Stimulated activated CD8-positive, alpha-beta memory T cell treated with anti-CD3 and anti-CD28 coated beads, Interleukin-2, amount 100 ng/mL, for 1 hour (primary cell): ENCODE data around the gene DVL1.

ENCODE experiments used
- DNase-seq, 2 donors: peaks; one replicate each; pipeline ENCODE4 v3.0.0-alpha.2; 2020; ENCODE audit warnings: low read depth in 2 of 2

Gene DVL1

GRCh38 chr1:1311107-1312104 is 37.8 kb downstream of the DVL1 start:
- no peak for DNase-seq

DNA sequence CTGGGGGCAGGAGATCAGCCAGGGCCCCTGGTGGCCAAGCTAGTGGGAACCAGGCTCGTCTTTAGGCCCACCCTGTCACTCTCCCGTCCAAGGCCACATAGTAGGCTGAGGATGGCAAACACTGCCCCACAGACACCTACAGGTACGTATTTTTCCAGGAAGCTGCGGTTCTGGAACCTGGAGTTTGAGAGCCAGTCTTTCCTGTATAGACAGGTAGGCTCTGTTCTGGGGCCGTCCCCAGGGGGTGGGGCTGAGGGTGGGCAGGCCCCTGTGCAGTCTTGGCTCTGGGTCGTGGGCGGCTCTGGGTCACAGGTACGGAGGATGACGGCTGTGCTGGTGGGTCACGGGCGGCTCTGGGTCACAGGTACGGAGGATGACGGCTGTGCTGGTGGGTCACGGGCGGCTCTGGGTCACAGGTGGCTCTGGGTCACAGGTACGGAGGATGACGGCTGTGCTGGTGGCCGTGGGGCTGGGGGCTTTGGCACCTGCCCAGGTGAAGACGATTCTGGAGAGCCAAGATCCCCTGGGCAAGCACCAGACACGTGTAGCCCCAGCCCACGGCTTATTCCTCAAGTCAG is 38.7 kb downstream of the DVL1 start:
- no peak for DNase-seq

- no peak for DNase-seq
Measured at GRCh38 chr1:1310109-1310385, 39.2 kb downstream of the DVL1 start.

DNA sequence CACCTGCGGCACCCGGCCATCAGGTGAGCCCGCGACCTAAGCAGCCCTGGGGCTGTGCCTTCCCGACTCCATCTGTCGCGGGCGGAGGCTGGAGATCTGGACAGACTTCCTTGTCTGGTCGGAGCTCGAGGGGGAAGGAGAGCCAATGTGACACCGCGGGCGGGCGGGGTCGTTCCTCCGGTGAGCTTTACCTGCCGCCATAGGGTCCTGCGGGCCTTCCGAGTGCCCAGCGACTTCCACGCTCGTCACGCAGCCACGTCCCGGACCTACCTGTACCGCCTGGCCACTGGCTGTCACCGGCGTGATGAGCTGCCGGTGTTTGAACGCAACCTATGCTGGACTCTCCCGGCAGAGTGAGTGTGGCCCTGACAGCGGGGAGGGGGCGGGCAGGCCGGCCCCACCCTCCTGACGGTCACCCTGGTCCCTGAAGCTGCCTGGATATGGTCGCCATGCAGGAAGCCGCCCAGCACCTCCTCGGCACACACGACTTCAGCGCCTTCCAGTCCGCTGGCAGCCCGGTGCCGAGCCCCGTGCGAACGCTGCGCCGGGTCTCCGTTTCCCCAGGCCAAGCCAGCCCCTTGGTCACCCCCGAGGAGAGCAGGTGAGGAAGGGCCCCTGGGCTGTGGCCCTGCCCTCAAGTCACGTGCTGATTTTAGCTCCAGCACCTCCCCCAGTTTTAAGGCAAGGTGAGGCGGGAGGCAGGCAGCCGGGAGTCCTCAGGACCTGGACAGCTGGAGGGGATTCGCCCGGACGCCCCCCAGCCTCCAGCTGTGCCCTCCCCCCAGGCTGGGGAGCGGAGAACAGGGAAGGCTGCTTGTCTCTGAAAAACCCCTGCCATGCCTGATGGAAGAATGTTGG is 39.7 kb downstream of the DVL1 start:
- DNase-seq = no peak

- DNase-seq = no peak
Measured at GRCh38 chr1:1308756-1309250, 40.4 kb downstream of the DVL1 start.

- peak; percentile 68 to 81 for DNase-seq
Measured at GRCh38 chr1:1307923-1308755, 41.1 kb downstream of the DVL1 start, which contains the start of the genes ACAP3 and PUSL1. TSS of gene ACAP3 (minus strand) at chr1:1307930. CDS start at chr1:1307815, 115 bp downstream. TSS of gene PUSL1 (plus strand) at chr1:1308597. CDS start at chr1:1308644, 47 bp downstream.

- no peak for DNase-seq
Measured at GRCh38 chr1:1307261-1307922, 41.8 kb downstream of the DVL1 start.

- DNase-seq = no peak
Measured at GRCh38 chr1:1306661-1307260, 42.5 kb downstream of the DVL1 start.

GRCh38 chr1:1306070-1306660 is 43.1 kb downstream of the DVL1 start:
- no peak for DNase-seq

GRCh38 chr1:1305300-1306069 is 43.7 kb downstream of the DVL1 start:
- DNase-seq = peak; percentile 61 to 62

- no peak for DNase-seq
Measured at GRCh38 chr1:1304331-1305299, 44.6 kb downstream of the DVL1 start.

- no peak for DNase-seq
Measured at GRCh38 chr1:1303736-1304135, 45.5 kb downstream of the DVL1 start.

GRCh38 chr1:1302951-1303509 is 46.2 kb downstream of the DVL1 start:
- no peak for DNase-seq

DNA sequence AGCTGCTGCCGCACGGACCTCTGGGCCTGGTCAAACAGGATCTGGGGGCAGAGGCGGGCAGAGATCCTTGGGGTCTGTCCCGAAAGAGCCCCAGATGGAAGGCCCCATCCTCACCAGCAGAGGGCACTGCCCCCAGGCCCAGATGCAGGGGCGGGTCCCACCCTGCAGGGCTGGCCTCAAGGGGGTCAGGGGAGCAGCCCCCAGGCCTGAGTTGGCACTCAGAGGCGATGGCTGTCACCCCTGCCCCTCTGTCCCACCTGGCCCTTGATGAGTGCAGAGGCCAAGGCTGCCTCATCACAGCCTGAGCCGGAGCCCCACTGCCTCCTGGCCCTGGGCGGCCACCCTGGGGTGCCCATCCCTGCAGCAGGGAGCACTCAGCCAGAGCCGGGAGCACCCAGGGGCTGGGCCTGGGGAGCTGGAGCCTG is 47.2 kb downstream of the DVL1 start:
- DNase-seq = no peak

DNA sequence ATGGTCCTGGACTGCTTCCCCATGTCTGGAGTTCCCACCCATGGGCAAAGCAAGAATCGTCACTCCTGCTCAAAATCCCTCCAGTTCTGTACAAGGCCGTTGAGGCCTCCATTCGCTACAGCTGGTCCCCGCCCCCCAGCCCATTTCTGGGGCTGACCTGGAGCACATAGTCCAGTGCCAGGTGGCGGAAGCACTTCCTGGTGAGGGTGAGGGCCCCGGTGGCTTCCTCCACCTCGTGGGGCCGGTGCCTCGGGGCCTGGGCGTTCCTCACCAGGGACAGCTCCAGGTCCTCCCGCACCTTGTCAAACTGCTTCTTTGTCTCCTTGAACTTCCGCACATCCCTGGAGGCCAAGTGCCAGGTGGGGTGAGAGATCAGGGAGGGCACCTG is 48.9 kb downstream of the DVL1 start:
- no peak for DNase-seq

DNA sequence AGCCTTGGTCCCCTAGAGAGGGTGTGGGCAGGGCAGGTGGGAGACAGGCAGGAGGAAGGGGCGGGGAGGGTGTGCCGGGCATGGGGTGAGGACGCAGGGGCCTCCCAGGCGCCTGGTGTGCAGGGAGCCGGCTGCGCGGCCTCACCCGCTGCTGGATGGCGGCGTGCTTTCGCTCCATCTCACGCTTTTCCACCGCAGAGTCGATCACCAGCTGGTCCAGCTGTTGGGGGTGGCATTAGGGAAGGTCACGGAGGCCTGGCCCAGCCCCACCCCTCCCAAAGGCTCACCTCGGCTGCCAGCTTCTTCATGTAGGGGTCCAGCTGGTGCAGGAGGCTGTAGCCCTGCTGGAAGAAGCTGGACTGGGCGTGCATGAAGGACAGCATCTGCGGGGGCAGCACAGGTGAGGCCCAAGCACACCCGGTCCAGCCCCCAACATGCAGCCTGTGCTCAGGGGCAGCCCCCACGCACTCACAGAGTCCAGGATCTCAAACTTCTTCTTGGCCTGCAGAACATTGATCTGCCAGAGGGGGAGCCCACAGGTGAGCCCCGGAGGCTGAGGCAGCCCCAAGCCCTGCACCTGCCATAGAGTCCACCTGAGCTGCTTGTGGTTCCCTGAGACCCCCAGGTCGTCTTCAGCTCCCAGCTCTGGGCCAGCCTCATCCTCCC is 49.4 kb downstream of the DVL1 start:
- DNase-seq = no peak
